ENCODE measurements around the gene DEDD. TPM values are rescaled to one million over a fixed set of nuclear protein-coding genes. Genes with fewer than 3 reads are reported as not detected.

Gene DEDD
- total RNA-seq, 1 experiment from 2014 or later = 44.7 TPM

DNA sequence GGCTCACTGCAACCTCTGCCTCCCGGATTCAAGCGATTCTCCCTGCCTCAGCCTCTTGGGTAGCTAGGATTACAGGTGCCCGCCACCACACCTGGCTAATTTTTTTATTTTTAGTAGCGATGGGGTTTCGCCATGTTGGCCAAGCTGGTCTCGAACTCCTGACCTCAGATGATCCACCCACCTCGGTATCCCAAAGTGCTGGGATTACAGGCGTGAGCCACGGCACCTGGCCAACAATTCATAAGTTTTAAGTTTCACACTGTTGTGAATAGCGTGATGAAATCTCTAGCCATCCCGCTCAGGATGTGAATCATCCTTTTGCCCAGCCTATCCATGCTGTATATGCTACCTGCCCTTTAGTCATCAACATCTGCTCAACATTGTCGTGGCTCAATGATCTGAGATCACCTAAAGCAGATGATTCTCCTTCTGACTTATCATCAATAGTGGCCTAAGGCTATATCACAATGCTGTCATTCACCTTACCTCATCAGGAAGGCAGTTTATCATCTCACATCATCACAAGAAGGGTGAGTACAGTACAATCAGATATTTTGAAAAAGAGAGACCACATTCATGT, 17.2 kb downstream of the DEDD start:
- Histone ChIP-seq H2BK5ac (ENCODE audit: insufficient read length, low read length) (no peak overlapping the region), H3K4me2 (ENCODE audit: insufficient read depth, insufficient read length, low read length) (no peak overlapping the region), H4K20me1 (ENCODE audit: control insufficient read depth, insufficient read depth, insufficient read length) (no peaks in the 10 kb centered on the region), H2BK20ac (ENCODE audit: low read depth, low read length, poor library complexity, severe bottlenecking) (no peak overlapping the region), H4K8ac (replicated peaks; ENCODE audit: insufficient read length, low read depth, low read length) (no peak overlapping the region), H2BK120ac (ENCODE audit: low read depth, low read length, poor library complexity, severe bottlenecking) (no peak overlapping the region), H3K23ac (ENCODE audit: insufficient read length, low read depth, low read length) (no peak overlapping the region), H2BK12ac (ENCODE audit: insufficient read length, low read depth, low read length) (no peak overlapping the region), H3K27ac (ENCODE audit: insufficient read length, low read depth, low read length) (no peak overlapping the region), H3T11ph (ENCODE audit: low read length) (no peak overlapping the region), H3K14ac (ENCODE audit: insufficient read depth, low read length) (no peak overlapping the region), H3K79me1 (ENCODE audit: insufficient read depth, low read depth, low read length, poor library complexity, severe bottlenecking) (peaks cover 3% of the 10 kb centered on the region), H3K23me2 (ENCODE audit: insufficient read length, low read depth, low read length, poor library complexity, severe bottlenecking) (peaks cover 9% of the 10 kb centered on the region), H3K4me1 (ENCODE audit: insufficient read depth, low read length) (peaks cover 5% of the 10 kb centered on the region; the same call in 1 of the 2 replicates), H3K9ac (ENCODE audit: extremely low read depth, insufficient read length, low read length) (no peak overlapping the region), H3K18ac (ENCODE audit: insufficient read length, low read depth, low read length) (no peak overlapping the region), H3K27me3 (ENCODE audit: insufficient read depth, low read length) (no peaks in the 10 kb centered on the region), H3K9me3 (ENCODE audit: control insufficient read depth, low read depth, low read length) (no peaks in the 10 kb centered on the region), H3K4ac (ENCODE audit: low read depth, low read length) (no peak overlapping the region), H4K5ac (ENCODE audit: insufficient read length, low read depth, low read length) (no peak overlapping the region), H4K91ac (ENCODE audit: insufficient read length, low read depth, low read length) (no peak overlapping the region), H2AK5ac (ENCODE audit: insufficient read length, low read length) (no peak overlapping the region), H3K56ac (ENCODE audit: insufficient read length, low read depth, low read length) (no peak overlapping the region), H3K79me2 (ENCODE audit: insufficient read depth, low read length) (peaks cover 10% of the 10 kb centered on the region; the same call in 1 of the 2 replicates), H2BK15ac (ENCODE audit: low read depth, low read length) (no peak overlapping the region), H2AFZ (ENCODE audit: low read length) (no peak overlapping the region)
- H3K27ac Mint-ChIP-seq = no peak overlapping the region
- H3K9me3 Mint-ChIP-seq = no peaks in the 10 kb centered on the region
- H3K27me3 Mint-ChIP-seq (ENCODE audit: low read depth) = no peaks in the 10 kb centered on the region
- no CpG with 5 or more reads among the region's 12 CpGs for WGBS (ENCODE audit: extremely low coverage, insufficient read length, low lambda C conversion rate)
- DNase-seq = no peak
- H3K4me3 Mint-ChIP-seq = peak overlapping the region in 1 of 2 experiments; percentile 95; a peak in 1 of 5 replicates
- H3K36me3 Mint-ChIP-seq (ENCODE audit: insufficient read depth in 1 of 3, low read depth in 3 of 3) = peaks cover 5 to 13% (median 7%) of the 10 kb centered on the region in 3 experiments; a peak in 6 of 7 replicates
- H3K4me1 Mint-ChIP-seq = peaks cover 23% of the 10 kb centered on the region in 2 experiments
- TF ChIP-seq, protein P1, sequence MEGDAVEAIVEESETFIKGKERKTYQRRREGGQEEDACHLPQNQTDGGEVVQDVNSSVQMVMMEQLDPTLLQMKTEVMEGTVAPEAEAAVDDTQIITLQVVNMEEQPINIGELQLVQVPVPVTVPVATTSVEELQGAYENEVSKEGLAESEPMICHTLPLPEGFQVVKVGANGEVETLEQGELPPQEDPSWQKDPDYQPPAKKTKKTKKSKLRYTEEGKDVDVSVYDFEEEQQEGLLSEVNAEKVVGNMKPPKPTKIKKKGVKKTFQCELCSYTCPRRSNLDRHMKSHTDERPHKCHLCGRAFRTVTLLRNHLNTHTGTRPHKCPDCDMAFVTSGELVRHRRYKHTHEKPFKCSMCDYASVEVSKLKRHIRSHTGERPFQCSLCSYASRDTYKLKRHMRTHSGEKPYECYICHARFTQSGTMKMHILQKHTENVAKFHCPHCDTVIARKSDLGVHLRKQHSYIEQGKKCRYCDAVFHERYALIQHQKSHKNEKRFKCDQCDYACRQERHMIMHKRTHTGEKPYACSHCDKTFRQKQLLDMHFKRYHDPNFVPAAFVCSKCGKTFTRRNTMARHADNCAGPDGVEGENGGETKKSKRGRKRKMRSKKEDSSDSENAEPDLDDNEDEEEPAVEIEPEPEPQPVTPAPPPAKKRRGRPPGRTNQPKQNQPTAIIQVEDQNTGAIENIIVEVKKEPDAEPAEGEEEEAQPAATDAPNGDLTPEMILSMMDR (conservative IDR thresholded peaks at IDR 0.05) = no peak
